H9 (cell line): ENCODE measurements around the gene RIMS1. TPM values are rescaled to one million over a fixed set of nuclear protein-coding genes. Genes with fewer than 3 reads are reported as not detected.

ENCODE experiments used
- DNase-seq: peaks from one replicate; pipeline ENCODE4 v3.0.0-alpha.2; 2017
- H2AFZ ChIP-seq: one replicate; pipeline ENCODE4 v1.6.1; 2013; ENCODE audit warnings: mild to moderate bottlenecking, low read length, control low read depth, moderate library complexity
- H2AK5ac ChIP-seq: 2 replicates; pipeline ENCODE4 v1.6.1; 2013; ENCODE audit warnings: low read length, control low read depth, mixed read lengths; ENCODE audit not compliant: insufficient read length
- H2BK120ac ChIP-seq: one replicate; pipeline ENCODE4 v1.6.1; 2013; ENCODE audit warnings: low read depth, mild to moderate bottlenecking, low read length, control low read depth, inconsistent platforms; ENCODE audit not compliant: poor library complexity, severe bottlenecking
- H2BK12ac ChIP-seq: 2 replicates; pipeline ENCODE4 v1.6.1; 2013; ENCODE audit warnings: low read length, control low read depth, mixed read lengths, low read depth; ENCODE audit not compliant: insufficient read length
- H2BK15ac ChIP-seq: 2 replicates; pipeline ENCODE4 v1.6.1; 2013; ENCODE audit warnings: low read depth, low read length, control low read depth
- H2BK20ac ChIP-seq: one replicate; pipeline ENCODE4 v1.6.1; 2013; ENCODE audit warnings: low read depth, mild to moderate bottlenecking, low read length, control low read depth, inconsistent platforms; ENCODE audit not compliant: poor library complexity, severe bottlenecking
- H2BK5ac ChIP-seq: 2 replicates; pipeline ENCODE4 v1.6.1; 2013; ENCODE audit warnings: low read length, control low read depth, mixed read lengths; ENCODE audit not compliant: insufficient read length
- H3K14ac ChIP-seq: 2 replicates; pipeline ENCODE4 v1.6.1; 2013; ENCODE audit warnings: low read length, control low read depth; ENCODE audit not compliant: insufficient read depth
- H3K18ac ChIP-seq: 2 replicates; pipeline ENCODE4 v1.6.1; 2013; ENCODE audit warnings: low read depth, mild to moderate bottlenecking, mixed read lengths, low read length, control low read depth; ENCODE audit not compliant: insufficient read length
- H3K23ac ChIP-seq: 2 replicates; pipeline ENCODE4 v1.6.1; 2013; ENCODE audit warnings: low read length, control low read depth, mixed read lengths, low read depth; ENCODE audit not compliant: insufficient read length
- H3K23me2 ChIP-seq: 2 replicates; pipeline ENCODE4 v1.6.1; 2013; ENCODE audit warnings: low read depth, mild to moderate bottlenecking, mixed read lengths, low read length, control low read depth; ENCODE audit not compliant: insufficient read length, poor library complexity, severe bottlenecking
- H3K27ac ChIP-seq: 2 replicates; pipeline ENCODE4 v1.5.1; 2013; ENCODE audit warnings: low read length, control low read depth, mixed read lengths, low read depth; ENCODE audit not compliant: insufficient read length
- H3K27me3 ChIP-seq: 2 replicates; pipeline ENCODE4 v1.6.1; 2013; ENCODE audit warnings: low read length, control low read depth, inconsistent platforms; ENCODE audit not compliant: insufficient read depth
- H3K4ac ChIP-seq: 2 replicates; pipeline ENCODE4 v1.6.1; 2013; ENCODE audit warnings: low read depth, mild to moderate bottlenecking, control low read depth, inconsistent platforms, low read length, moderate library complexity
- H3K4me1 ChIP-seq: 2 replicates; pipeline ENCODE4 v1.6.1; 2013; ENCODE audit warnings: low read length, control low read depth, inconsistent platforms; ENCODE audit not compliant: insufficient read depth
- H3K4me2 ChIP-seq: 2 replicates; pipeline ENCODE4 v1.6.1; 2013; ENCODE audit warnings: low read length, control low read depth, mixed read lengths; ENCODE audit not compliant: insufficient read length, insufficient read depth
- H3K56ac ChIP-seq: 2 replicates; pipeline ENCODE4 v1.6.1; 2013; ENCODE audit warnings: low read depth, mild to moderate bottlenecking, mixed read lengths, low read length, control low read depth; ENCODE audit not compliant: insufficient read length
- H3K79me1 ChIP-seq: 2 replicates; pipeline ENCODE4 v1.6.1; 2013; ENCODE audit warnings: low read depth, mild to moderate bottlenecking, moderate library complexity, low read length, control low read depth, inconsistent platforms; ENCODE audit not compliant: insufficient read depth, poor library complexity, severe bottlenecking
- H3K79me2 ChIP-seq: 2 replicates; pipeline ENCODE4 v1.6.1; 2013; ENCODE audit warnings: low read length, control low read depth, inconsistent platforms; ENCODE audit not compliant: insufficient read depth
- H3K9ac ChIP-seq: 2 replicates; pipeline ENCODE4 v1.6.1; 2013; ENCODE audit warnings: low read length, control low read depth, mixed read lengths; ENCODE audit not compliant: insufficient read length; ENCODE audit errors: extremely low read depth
- H3K9me3 ChIP-seq: one replicate; pipeline ENCODE4 v1.6.1; 2013; ENCODE audit warnings: low read depth, low read length, inconsistent platforms; ENCODE audit not compliant: control insufficient read depth
- H3T11ph ChIP-seq: one replicate; pipeline ENCODE4 v1.6.1; 2013; ENCODE audit warnings: mild to moderate bottlenecking, low read length, control low read depth, inconsistent platforms
- H4K20me1 ChIP-seq: one replicate; pipeline ENCODE4 v1.6.1; 2013; ENCODE audit not compliant: control insufficient read depth, insufficient read length, insufficient read depth
- H4K5ac ChIP-seq: 2 replicates; pipeline ENCODE4 v1.6.1; 2013; ENCODE audit warnings: low read depth, mild to moderate bottlenecking, mixed read lengths, low read length, control low read depth; ENCODE audit not compliant: insufficient read length
- H4K8ac ChIP-seq: replicated peaks from 2 replicates; pipeline ENCODE4 v1.6.1; 2013; ENCODE audit warnings: low read length, control low read depth, mixed read lengths, low read depth; ENCODE audit not compliant: insufficient read length
- H4K91ac ChIP-seq: 2 replicates; pipeline ENCODE4 v1.6.1; 2013; ENCODE audit warnings: low read depth, mild to moderate bottlenecking, moderate library complexity, mixed read lengths, low read length, control low read depth; ENCODE audit not compliant: insufficient read length
- H3K27ac Mint-ChIP-seq, 3 experiments: 2 replicates in 2 of 3; 3 replicates in 1 of 3; pipeline ENCODE4 v1.8.0; 2020 to 2021; ENCODE audit warnings: mixed read lengths in 3 of 3, mild to moderate bottlenecking in 1 of 3, moderate library complexity in 1 of 3
- H3K27me3 Mint-ChIP-seq: 2 replicates; pipeline ENCODE4 v1.8.0; 2021; ENCODE audit warnings: low read depth, mild to moderate bottlenecking, moderate library complexity, mixed read lengths
- H3K36me3 Mint-ChIP-seq, 3 experiments: 2 replicates in 2 of 3; 3 replicates in 1 of 3; pipeline ENCODE4 v1.8.0; 2020 to 2021; ENCODE audit warnings: low read depth in 3 of 3, mixed read lengths in 3 of 3; ENCODE audit not compliant: insufficient read depth in 1 of 3
- H3K4me1 Mint-ChIP-seq, 2 experiments: 2 replicates each; pipeline ENCODE4 v1.8.0; 2020; ENCODE audit warnings: mixed read lengths in 2 of 2
- H3K4me3 Mint-ChIP-seq, 2 experiments: 2 replicates in 1 of 2; 3 replicates in 1 of 2; pipeline ENCODE4 v1.8.0; 2020 to 2021; ENCODE audit warnings: mild to moderate bottlenecking in 2 of 2, mixed read lengths in 2 of 2, moderate library complexity in 1 of 2
- H3K9me3 Mint-ChIP-seq, 2 experiments: 2 replicates in 1 of 2; 3 replicates in 1 of 2; pipeline ENCODE4 v1.8.0; 2020; ENCODE audit warnings: mild to moderate bottlenecking in 2 of 2, mixed read lengths in 2 of 2, moderate library complexity in 1 of 2
- WGBS: extraction: QIAGEN DNeasy Blood & Tissue Kit; methylation state at CpG from one replicate; pipeline ENCODE4 v1.1.7; 2013; ENCODE audit warnings: missing lambda C conversion rate, low lambda C conversion rate, mixed read lengths; ENCODE audit not compliant: insufficient read length; ENCODE audit errors: extremely low coverage; 5-methylcytosine and 5-hydroxymethylcytosine counted together
- total RNA-seq: library from RNA; stranded (reverse); gene quantifications from 2 replicates; pipeline ENCODE4 v1.2.1, GENCODE V29; 2021
- TF ChIP-seq, protein P1 (sequence below): fragments of 200-600 bp; sonication (generic); conservative IDR thresholded peaks from 3 replicates; pipeline ENCODE4 v1.8.0; 2021; ENCODE audit warnings: antibody characterized with exemption, mild to moderate bottlenecking

RIMS1 gene
- total RNA-seq, 1 experiment from 2014 or later = 0.83 TPM

DNA sequence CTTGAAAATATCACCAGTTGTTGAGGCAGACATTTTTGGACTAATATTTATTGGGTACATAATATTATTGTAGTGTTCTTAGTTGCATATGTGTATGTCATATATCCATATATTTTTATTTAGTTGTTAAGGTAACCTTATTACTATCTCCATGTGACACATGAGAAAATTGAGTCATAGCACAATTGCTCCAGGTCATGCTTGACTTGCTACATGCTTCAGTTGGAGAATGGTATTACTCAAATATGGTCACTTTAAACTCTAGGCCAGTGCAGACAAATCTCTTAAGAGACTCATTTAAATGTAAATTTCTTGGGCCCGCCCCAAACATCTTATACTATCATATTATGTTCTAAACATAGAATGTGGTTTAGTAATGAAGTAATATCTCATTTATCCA, 246.1 kb downstream of the RIMS1 start:
- Histone ChIP-seq H2BK5ac (no peak overlapping the region), H2AK5ac (no peak overlapping the region), H3K9ac (no peak overlapping the region), H3K9me3 (no peaks in the 10 kb centered on the region), H3K23me2 (no peaks in the 10 kb centered on the region), H3K4me1 (no peaks in the 10 kb centered on the region), H3K23ac (no peak overlapping the region), H2AFZ (no peak overlapping the region), H3K79me1 (no peaks in the 10 kb centered on the region), H2BK20ac (no peak overlapping the region), H4K5ac (no peak overlapping the region), H4K91ac (no peak overlapping the region), H3K56ac (no peak overlapping the region), H3K14ac (no peak overlapping the region), H3K27ac (no peak overlapping the region), H2BK120ac (no peak overlapping the region), H3K4me2 (no peak overlapping the region), H3K27me3 (no peaks in the 10 kb centered on the region), H3K79me2 (no peaks in the 10 kb centered on the region), H3K18ac (no peak overlapping the region), H3T11ph (no peak overlapping the region), H2BK15ac (no peak overlapping the region), H2BK12ac (no peak overlapping the region), H3K4ac (no peak overlapping the region), H4K8ac (no peak overlapping the region), H4K20me1 (no peaks in the 10 kb centered on the region)
- H3K27ac Mint-ChIP-seq = no peak overlapping the region; a peak in 1 of 7 replicates
- no peaks in the 10 kb centered on the region for H3K9me3 Mint-ChIP-seq
- H3K4me3 Mint-ChIP-seq = no peak overlapping the region
- TF ChIP-seq, protein P1, sequence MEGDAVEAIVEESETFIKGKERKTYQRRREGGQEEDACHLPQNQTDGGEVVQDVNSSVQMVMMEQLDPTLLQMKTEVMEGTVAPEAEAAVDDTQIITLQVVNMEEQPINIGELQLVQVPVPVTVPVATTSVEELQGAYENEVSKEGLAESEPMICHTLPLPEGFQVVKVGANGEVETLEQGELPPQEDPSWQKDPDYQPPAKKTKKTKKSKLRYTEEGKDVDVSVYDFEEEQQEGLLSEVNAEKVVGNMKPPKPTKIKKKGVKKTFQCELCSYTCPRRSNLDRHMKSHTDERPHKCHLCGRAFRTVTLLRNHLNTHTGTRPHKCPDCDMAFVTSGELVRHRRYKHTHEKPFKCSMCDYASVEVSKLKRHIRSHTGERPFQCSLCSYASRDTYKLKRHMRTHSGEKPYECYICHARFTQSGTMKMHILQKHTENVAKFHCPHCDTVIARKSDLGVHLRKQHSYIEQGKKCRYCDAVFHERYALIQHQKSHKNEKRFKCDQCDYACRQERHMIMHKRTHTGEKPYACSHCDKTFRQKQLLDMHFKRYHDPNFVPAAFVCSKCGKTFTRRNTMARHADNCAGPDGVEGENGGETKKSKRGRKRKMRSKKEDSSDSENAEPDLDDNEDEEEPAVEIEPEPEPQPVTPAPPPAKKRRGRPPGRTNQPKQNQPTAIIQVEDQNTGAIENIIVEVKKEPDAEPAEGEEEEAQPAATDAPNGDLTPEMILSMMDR = no peak
- no CpG with 5 or more reads among the region's 1 CpG for WGBS
- no peaks in the 10 kb centered on the region for H3K36me3 Mint-ChIP-seq
- no peak for DNase-seq
- peaks cover 11 to 12% of the 10 kb centered on the region in 2 experiments for H3K4me1 Mint-ChIP-seq
- H3K27me3 Mint-ChIP-seq = peaks cover 20% of the 10 kb centered on the region
